ENCODE measurements around the gene CAPZB.

CAPZB gene

DNA sequence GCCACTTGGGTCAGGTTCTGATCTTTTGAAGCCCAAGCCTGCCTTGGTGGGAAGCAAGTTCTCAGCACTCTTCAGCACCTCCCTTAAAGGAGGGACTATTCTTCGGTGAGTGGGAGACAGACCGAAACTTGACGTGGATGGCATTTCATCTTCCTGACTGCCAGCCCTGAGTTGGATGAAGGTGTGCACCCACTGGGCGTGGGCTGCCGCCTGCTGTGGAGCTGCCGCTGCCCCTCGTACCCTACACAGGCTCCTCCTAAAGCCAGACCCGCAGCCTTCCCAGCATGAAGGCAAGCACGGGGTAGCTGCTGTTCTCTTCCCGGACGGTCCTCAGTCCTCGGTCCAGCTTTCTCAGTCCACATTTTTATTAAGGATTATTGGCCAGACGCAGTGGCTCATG lies 89.1 kb downstream of the CAPZB start:
- H3K27ac ChIP-seq (replicated peaks): no peak overlapping the region
- H3K4me3 ChIP-seq (replicated peaks; ENCODE audit: insufficient read depth, low read length): no peak overlapping the region

GRCh38 chr1:19395678-19396192 lies 89.6 kb downstream of the CAPZB start:
- DNase-seq (ENCODE audit: low read depth in 1 of 2, low spot score in 1 of 2): no peak
- no peaks in the 10 kb centered on the region for H3K27me3 ChIP-seq (ENCODE audit: insufficient read depth, poor library complexity, severe bottlenecking)
- TF ChIP-seq CTCF (IDR thresholded peaks at IDR 0.05; ENCODE audit: insufficient read depth, low read length): no peak
- TF ChIP-seq, protein P1, sequence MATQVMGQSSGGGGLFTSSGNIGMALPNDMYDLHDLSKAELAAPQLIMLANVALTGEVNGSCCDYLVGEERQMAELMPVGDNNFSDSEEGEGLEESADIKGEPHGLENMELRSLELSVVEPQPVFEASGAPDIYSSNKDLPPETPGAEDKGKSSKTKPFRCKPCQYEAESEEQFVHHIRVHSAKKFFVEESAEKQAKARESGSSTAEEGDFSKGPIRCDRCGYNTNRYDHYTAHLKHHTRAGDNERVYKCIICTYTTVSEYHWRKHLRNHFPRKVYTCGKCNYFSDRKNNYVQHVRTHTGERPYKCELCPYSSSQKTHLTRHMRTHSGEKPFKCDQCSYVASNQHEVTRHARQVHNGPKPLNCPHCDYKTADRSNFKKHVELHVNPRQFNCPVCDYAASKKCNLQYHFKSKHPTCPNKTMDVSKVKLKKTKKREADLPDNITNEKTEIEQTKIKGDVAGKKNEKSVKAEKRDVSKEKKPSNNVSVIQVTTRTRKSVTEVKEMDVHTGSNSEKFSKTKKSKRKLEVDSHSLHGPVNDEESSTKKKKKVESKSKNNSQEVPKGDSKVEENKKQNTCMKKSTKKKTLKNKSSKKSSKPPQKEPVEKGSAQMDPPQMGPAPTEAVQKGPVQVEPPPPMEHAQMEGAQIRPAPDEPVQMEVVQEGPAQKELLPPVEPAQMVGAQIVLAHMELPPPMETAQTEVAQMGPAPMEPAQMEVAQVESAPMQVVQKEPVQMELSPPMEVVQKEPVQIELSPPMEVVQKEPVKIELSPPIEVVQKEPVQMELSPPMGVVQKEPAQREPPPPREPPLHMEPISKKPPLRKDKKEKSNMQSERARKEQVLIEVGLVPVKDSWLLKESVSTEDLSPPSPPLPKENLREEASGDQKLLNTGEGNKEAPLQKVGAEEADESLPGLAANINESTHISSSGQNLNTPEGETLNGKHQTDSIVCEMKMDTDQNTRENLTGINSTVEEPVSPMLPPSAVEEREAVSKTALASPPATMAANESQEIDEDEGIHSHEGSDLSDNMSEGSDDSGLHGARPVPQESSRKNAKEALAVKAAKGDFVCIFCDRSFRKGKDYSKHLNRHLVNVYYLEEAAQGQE (IDR thresholded peaks at IDR 0.05; ENCODE audit: insufficient replicate concordance, low read depth): no peak
- no peak for TF ChIP-seq SPI1 (IDR thresholded peaks at IDR 0.05; ENCODE audit: borderline replicate concordance, low read depth)
- no peak for TF ChIP-seq POLR2AphosphoS5 (IDR thresholded peaks at IDR 0.05; ENCODE audit: low read depth)
- TF ChIP-seq GABPA (IDR thresholded peaks at IDR 0.05; ENCODE audit: low read depth): no peak
- H3K4me3 ChIP-seq (replicated peaks; ENCODE audit: insufficient read depth, low read length): no peak overlapping the region
- no peak overlapping the region for H3K27ac ChIP-seq (replicated peaks)

More for the DNA sequence above, 89.1 kb downstream of the CAPZB start:
- DNase-seq (ENCODE audit: low read depth in 1 of 2, low spot score in 1 of 2): no peak
- TF ChIP-seq, protein P1 (IDR thresholded peaks at IDR 0.05; ENCODE audit: insufficient replicate concordance, low read depth): no peak
- TF ChIP-seq SPI1 (IDR thresholded peaks at IDR 0.05; ENCODE audit: borderline replicate concordance, low read depth) (no peak), POLR2AphosphoS5 (IDR thresholded peaks at IDR 0.05; ENCODE audit: low read depth) (no peak), GABPA (IDR thresholded peaks at IDR 0.05; ENCODE audit: low read depth) (no peak), CTCF (IDR thresholded peaks at IDR 0.05; ENCODE audit: insufficient read depth, low read length) (no peak)
- H3K27me3 ChIP-seq (ENCODE audit: insufficient read depth, poor library complexity, severe bottlenecking): no peaks in the 10 kb centered on the region

GRCh38 chr1:19393046-19393445 lies 92.3 kb downstream of the CAPZB start:
- TF ChIP-seq POLR2AphosphoS5 (IDR thresholded peaks at IDR 0.05; ENCODE audit: low read depth) (no peak), GABPA (IDR thresholded peaks at IDR 0.05; ENCODE audit: low read depth) (no peak)
- no peak overlapping the region for H3K4me3 ChIP-seq (replicated peaks; ENCODE audit: insufficient read depth, low read length)
- H3K27me3 ChIP-seq (ENCODE audit: insufficient read depth, poor library complexity, severe bottlenecking): no peaks in the 10 kb centered on the region
- DNase-seq (ENCODE audit: low read depth in 1 of 2, low spot score in 1 of 2): no peak
- H3K27ac ChIP-seq (replicated peaks): no peak overlapping the region

DNA sequence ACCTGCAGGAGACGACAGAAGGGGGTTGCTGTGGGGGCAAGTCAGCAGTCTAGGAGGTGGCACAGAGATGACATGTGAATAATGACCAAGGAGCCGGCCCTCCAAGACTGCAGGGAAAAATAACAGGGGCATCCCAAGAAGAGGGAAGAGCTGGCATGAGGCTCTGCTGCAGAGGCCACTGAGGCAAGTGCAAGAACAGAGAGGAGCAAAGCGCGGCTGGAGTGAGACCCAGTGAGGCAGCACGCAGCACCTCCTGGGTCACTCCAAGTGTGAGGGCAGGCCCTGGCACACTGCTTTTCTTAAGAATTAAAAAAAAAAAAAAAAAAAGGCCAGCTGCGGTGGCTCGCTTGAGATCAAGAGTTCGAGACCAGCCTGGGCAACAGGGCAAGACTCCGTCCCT lies 93.1 kb downstream of the CAPZB start:
- TF ChIP-seq CTCF (IDR thresholded peaks at IDR 0.05; ENCODE audit: insufficient read depth, low read length): no peak
- TF ChIP-seq GABPA (IDR thresholded peaks at IDR 0.05; ENCODE audit: low read depth): no peak
- TF ChIP-seq SPI1 (IDR thresholded peaks at IDR 0.05; ENCODE audit: borderline replicate concordance, low read depth): no peak
- TF ChIP-seq, protein P1 (IDR thresholded peaks at IDR 0.05; ENCODE audit: insufficient replicate concordance, low read depth): no peak
- no peak for TF ChIP-seq POLR2AphosphoS5 (IDR thresholded peaks at IDR 0.05; ENCODE audit: low read depth)
- Histone ChIP-seq H3K27me3 (ENCODE audit: insufficient read depth, poor library complexity, severe bottlenecking) (no peaks in the 10 kb centered on the region), H3K27ac (replicated peaks) (no peak overlapping the region)

More for the DNA sequence above, 93.1 kb downstream of the CAPZB start:
- H3K4me3 ChIP-seq (replicated peaks; ENCODE audit: insufficient read depth, low read length): no peak overlapping the region
- no peak for DNase-seq (ENCODE audit: low read depth in 1 of 2, low spot score in 1 of 2)
